ENCODE data around the gene C19orf85. TPM values are rescaled to one million over a fixed set of nuclear protein-coding genes. Genes with fewer than 3 reads are reported as not detected.

C19orf85 gene
- total RNA-seq, 4 donors from 2014 or later: not detected

DNA sequence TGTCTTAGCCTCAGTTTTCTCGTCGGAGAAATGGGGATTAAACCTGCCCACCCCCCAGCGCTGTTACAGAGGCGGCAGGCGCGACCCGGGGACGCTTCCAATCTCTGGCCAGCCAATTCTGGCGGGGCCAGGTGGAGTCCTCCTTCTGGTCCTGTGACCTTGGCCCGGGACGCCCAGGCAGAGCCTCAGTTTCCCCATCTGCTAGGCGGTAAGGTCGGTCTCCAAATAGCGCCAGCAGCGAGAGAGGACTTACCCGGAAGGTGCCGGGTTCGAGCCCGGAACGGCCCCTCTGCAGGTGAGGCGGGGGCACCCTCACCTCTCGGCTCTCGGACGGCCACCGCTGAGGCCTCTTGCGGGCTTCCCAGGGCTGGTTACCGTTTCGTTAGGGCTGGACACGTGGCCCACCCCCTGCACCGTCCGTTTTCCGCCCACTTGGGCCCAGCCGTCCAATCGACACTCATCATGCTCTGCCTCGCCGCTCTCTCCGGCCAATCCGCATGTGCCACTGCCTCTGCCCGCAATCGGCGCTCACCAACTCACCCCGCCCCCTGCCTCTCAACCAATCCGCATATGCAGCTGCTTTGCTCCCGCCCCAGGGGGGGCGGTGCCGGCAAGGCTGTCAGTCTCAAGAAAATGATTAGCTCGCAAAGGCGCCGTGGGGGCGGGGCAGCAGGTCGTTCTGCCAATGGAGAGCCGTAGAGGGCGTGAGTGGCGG is 3.1 kb downstream of the C19orf85 start, which contains the start of gene ISOC2:
ISOC2 (minus strand) TSS at position 384 of the 715 bp plus-strand sequence. CDS start 5,156 bp downstream, outside the sequence.
- 1 to 2% methylated on average over 31 to 45 of the region's 54 CpGs for WGBS, 2 donors
- Histone ChIP-seq H3K9me3 (no peaks in the 10 kb centered on the region), H3K27ac (peak within 1 kb of the TSS; percentile 87 to 94 (median 91)), H3K4me1 (peaks cover 0 to 31% (median 6%) of the 10 kb centered on the region in 4 donors), H3K36me3 (peaks cover 0 to 4% (median 0%) of the 10 kb centered on the region in 3 donors), H3K4me3 (peak within 1 kb of the TSS; percentile 61 to 94 (median 70)), H3K27me3 (no peaks in the 10 kb centered on the region)
- peak; percentile 100 for DNase-seq (ENCODE audit: low spot score in 2 of 2)
- TF ChIP-seq EP300 (IDR thresholded peaks at IDR 0.05) (peak; percentile 79 to 80), POLR2A (IDR thresholded peaks at IDR 0.05) (peak in 1 of 2 donors; percentile 74)
- TF ChIP-seq, protein P1, sequence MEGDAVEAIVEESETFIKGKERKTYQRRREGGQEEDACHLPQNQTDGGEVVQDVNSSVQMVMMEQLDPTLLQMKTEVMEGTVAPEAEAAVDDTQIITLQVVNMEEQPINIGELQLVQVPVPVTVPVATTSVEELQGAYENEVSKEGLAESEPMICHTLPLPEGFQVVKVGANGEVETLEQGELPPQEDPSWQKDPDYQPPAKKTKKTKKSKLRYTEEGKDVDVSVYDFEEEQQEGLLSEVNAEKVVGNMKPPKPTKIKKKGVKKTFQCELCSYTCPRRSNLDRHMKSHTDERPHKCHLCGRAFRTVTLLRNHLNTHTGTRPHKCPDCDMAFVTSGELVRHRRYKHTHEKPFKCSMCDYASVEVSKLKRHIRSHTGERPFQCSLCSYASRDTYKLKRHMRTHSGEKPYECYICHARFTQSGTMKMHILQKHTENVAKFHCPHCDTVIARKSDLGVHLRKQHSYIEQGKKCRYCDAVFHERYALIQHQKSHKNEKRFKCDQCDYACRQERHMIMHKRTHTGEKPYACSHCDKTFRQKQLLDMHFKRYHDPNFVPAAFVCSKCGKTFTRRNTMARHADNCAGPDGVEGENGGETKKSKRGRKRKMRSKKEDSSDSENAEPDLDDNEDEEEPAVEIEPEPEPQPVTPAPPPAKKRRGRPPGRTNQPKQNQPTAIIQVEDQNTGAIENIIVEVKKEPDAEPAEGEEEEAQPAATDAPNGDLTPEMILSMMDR (IDR thresholded peaks at IDR 0.05): peak in 2 of 5 experiments; percentile 30 to 59

DNA sequence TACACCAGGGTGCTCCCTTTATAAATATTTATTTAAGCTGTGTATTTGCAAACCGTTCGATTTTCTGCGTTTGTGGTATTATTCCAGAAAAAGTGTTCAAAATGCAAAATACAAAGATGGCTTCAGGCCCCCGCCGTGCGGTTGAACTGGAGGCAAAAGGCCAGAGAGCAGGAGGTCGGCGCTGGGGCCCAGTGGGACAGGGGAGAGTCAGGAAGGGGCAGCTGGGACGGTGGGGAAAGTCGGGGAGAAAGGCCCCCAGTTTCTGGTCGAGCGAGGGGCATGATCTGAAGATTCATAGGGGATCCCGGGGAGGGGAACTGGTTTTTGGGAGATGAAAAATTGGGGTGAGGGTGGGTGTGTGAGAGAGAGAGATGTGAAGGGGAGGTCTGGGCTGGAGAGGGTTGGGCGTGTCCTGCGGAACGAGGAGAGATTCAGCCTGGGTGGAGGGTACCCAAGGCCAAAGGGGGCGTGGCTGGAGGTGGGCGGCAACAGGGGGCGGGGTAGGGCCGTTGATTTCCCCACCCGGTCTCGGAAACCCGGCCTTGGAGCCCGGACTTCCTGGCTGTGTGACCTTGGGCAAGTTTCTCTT is 3.8 kb downstream of the C19orf85 start:
- 8 to 10% methylated on average over 21 to 24 of the region's 24 CpGs for WGBS, 2 donors
- TF ChIP-seq POLR2A (IDR thresholded peaks at IDR 0.05): no peak
- TF ChIP-seq EP300 (IDR thresholded peaks at IDR 0.05): no peak
- TF ChIP-seq, protein P1 (IDR thresholded peaks at IDR 0.05): no peak
- Histone ChIP-seq H3K4me1 (peaks cover 0 to 31% (median 6%) of the 10 kb centered on the region in 4 donors), H3K9me3 (no peaks in the 10 kb centered on the region), H3K27ac (peak overlapping the region; percentile 87 to 94 (median 91)), H3K4me3 (peak overlapping the region; percentile 61 to 94 (median 70)), H3K27me3 (no peaks in the 10 kb centered on the region), H3K36me3 (peaks cover 0 to 10% (median 0%) of the 10 kb centered on the region in 3 donors)
- peak; percentile 68 to 83 for DNase-seq (ENCODE audit: low spot score in 2 of 2)

DNA sequence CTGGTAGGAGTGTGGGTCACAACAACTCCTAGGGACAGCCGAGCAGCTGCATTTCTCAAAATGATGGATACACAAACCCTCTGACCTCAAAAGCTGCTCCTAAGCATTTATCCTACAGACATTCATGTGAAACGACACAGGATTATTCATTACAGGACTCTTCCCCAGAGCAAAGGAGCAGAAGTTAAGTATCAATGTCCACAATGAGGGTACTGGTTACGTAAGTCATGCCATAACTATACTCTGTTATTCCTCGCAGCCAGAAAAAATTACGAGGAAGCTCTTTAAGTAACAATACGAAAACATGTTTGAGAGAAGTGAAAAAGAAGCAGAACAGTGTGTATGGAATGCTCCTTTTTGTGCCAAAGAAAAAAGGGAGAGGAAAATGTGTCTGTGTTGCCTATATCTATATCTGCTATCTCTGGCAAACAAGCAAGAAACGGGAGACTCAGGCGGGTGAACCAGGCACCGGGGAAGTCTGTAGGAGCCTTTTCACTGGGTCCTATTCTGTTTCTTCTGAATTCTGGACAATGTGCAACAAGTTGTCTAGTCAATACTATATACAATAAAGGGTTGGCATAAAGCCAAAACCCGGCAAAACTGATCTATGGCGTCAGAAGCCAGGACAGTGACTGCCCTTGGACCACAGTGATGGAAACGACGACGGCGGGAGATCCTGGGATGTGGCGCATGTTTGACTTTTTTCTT is 4.4 kb downstream of the C19orf85 start:
- WGBS, 2 donors: 17 to 18% methylated on average over 16 of the region's 16 CpGs
- no peaks in the 10 kb centered on the region for H3K9me3 ChIP-seq
- H3K36me3 ChIP-seq: peaks cover 0 to 17% (median 0%) of the 10 kb centered on the region in 3 donors
- peaks cover 0 to 31% (median 6%) of the 10 kb centered on the region in 4 donors for H3K4me1 ChIP-seq
- H3K27ac ChIP-seq: peak overlapping the region; percentile 87 to 94 (median 91)
- DNase-seq (ENCODE audit: low spot score in 2 of 2): no peak
- TF ChIP-seq, protein P1 (IDR thresholded peaks at IDR 0.05): no peak
- TF ChIP-seq EP300 (IDR thresholded peaks at IDR 0.05) (no peak), POLR2A (IDR thresholded peaks at IDR 0.05) (no peak)
- peak overlapping the region in 3 of 4 donors; percentile 61 to 94 (median 66) for H3K4me3 ChIP-seq
- no peaks in the 10 kb centered on the region for H3K27me3 ChIP-seq

DNA sequence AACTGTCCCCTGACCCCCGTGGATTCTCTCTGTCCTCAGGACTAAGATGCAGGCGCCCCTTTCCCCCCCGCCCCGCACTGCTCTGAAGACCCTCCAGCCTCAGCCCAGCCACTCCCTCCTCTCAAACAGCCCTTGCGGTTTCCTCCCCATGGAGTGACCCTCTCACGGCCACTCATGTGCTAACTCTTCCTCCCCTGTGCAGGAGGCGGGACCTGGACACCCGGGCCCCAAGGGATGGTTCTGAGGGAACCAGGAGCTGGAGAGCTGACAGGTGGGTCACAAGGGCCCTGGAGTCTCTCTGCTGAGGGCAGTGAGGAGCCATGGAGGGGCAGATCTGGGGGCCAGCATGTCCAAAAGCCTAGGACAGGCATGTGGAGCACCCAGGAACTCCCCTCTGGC is 5.0 kb downstream of the C19orf85 start:
- Histone ChIP-seq H3K4me1 (peaks cover 0 to 31% (median 6%) of the 10 kb centered on the region in 4 donors), H3K9me3 (no peaks in the 10 kb centered on the region), H3K4me3 (no peak overlapping the region), H3K27me3 (no peaks in the 10 kb centered on the region), H3K27ac (peak overlapping the region in 3 of 4 donors; percentile 91 to 94 (median 91)), H3K36me3 (peaks cover 0 to 23% (median 0%) of the 10 kb centered on the region in 3 donors)
- 63 to 65% methylated on average over 7 to 8 of the region's 8 CpGs for whole genome bisulfite sequencing, 2 donors
- TF ChIP-seq, protein P1 (IDR thresholded peaks at IDR 0.05): no peak
- TF ChIP-seq POLR2A (IDR thresholded peaks at IDR 0.05) (no peak), EP300 (IDR thresholded peaks at IDR 0.05) (no peak)
- no peak for DNase-seq (ENCODE audit: low spot score in 2 of 2)

Measured in tibial nerve (tissue), 4 donors.